A549 (cell line): ENCODE data around the gene KIRREL2.

Source experiments
- BHLHE40 ChIP-seq: IDR thresholded peaks from 2 replicates; pipeline ENCODE4 v1.6.1; 2012; ENCODE audit warnings: low read depth, low read length, inconsistent platforms
- CEBPB ChIP-seq, 2 experiments: fragments of >200 bp in 1 of 2; sonication (Bioruptor Twin) in 1 of 2; formaldehyde crosslinking in 1 of 2; IDR thresholded peaks; 2 replicates each; pipeline ENCODE4 v1.6.1; 2012 to 2016
- CHD4 ChIP-seq: fragments of 200-600 bp; sonication (generic); IDR thresholded peaks from 2 replicates; pipeline ENCODE4 v1.6.1; 2016; ENCODE audit warnings: antibody characterized with exemption, mild to moderate bottlenecking, borderline replicate concordance
- EP300 ChIP-seq, 2 experiments: fragments of >200 bp; sonication (Bioruptor Twin); formaldehyde crosslinking; IDR thresholded peaks; 2 replicates in 1 of 2; 3 replicates in 1 of 2; pipeline ENCODE4 v1.6.1; 2016 to 2017
- HDAC2 ChIP-seq: fragments of 200-600 bp; sonication (generic); IDR thresholded peaks from 2 replicates; pipeline ENCODE4 v1.6.1; 2016
- HEYL ChIP-seq: fragments of 250-450 bp; sonication (Bioruptor Pico); IDR thresholded peaks from 2 replicates; pipeline ENCODE4 v1.8.0; 2021; ENCODE audit warnings: mild to moderate bottlenecking, moderate library complexity
- JUNB ChIP-seq: fragments of >200 bp; sonication (Bioruptor Twin); formaldehyde crosslinking; IDR thresholded peaks from 2 replicates; pipeline ENCODE4 v1.6.1; 2016
- MYC ChIP-seq: IDR thresholded peaks from 2 replicates; pipeline ENCODE4 v1.6.1; 2012; ENCODE audit warnings: mild to moderate bottlenecking, inconsistent platforms, low read length, improper control_type of control experiment, borderline replicate concordance
- POLR2A ChIP-seq: IDR thresholded peaks from 2 replicates; pipeline ENCODE4 v1.6.1; 2012; ENCODE audit warnings: mild to moderate bottlenecking, low read length
- SMC3 ChIP-seq: fragments of >200 bp; sonication (Bioruptor Twin); formaldehyde crosslinking; IDR thresholded peaks from 3 replicates; pipeline ENCODE4 v1.6.1; 2018; ENCODE audit warnings: inconsistent platforms
- TF ChIP-seq, protein P1 (sequence below): fragments of >200 bp; sonication (Bioruptor Twin); formaldehyde crosslinking; IDR thresholded peaks from 3 replicates; pipeline ENCODE4 v1.5.1; 2016
- TF ChIP-seq, protein P2 (sequence below): fragments of 250-450 bp; sonication (Bioruptor Pico); IDR thresholded peaks from 2 replicates; pipeline ENCODE4 v1.5.0; 2021; ENCODE audit warnings: mild to moderate bottlenecking, moderate library complexity, borderline replicate concordance
- TF ChIP-seq, protein P3 (sequence below): IDR thresholded peaks from 2 replicates; pipeline ENCODE4 v1.6.1; 2012
- TF ChIP-seq, protein P4 (sequence below): fragments of 450-650 bp; IDR thresholded peaks from 2 replicates; pipeline ENCODE4 v1.6.1; 2014; ENCODE audit warnings: antibody characterized with exemption

DNA sequence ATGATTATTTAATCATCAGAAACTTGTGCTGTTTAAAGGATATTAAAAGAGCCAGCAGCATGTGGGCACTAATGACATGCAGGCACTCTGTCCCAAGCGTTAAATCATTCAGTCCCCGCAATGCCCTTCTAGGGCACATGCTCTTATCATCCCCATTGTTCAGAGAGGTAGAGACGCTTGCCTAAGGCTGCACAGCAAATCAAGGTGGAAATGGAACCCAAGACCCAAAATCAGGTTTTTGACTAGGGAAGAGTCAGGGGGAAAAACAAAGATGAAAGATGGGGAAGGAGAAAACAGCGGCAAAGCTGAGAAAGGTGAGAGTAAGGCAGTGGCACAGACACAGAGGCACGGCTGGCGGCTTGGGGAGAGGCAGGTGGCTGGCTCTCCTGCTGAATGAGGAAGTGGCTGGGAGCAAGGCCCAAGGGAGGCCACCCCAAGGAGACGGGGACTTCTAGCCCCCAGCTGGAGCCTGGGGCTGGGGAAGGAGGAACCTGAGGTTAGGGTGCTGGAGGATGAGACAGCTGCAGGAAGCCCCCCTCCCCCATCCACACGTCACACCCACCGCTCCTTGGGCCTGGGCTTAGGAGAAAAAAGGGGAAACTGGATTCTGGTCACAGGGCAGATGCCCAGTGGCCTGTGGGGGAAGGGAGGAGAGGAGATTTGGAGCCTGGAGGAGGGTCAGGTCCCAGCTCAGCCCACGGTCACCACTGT is 52.4 kb downstream of the KIRREL2 start:
- TF ChIP-seq, protein P1, sequence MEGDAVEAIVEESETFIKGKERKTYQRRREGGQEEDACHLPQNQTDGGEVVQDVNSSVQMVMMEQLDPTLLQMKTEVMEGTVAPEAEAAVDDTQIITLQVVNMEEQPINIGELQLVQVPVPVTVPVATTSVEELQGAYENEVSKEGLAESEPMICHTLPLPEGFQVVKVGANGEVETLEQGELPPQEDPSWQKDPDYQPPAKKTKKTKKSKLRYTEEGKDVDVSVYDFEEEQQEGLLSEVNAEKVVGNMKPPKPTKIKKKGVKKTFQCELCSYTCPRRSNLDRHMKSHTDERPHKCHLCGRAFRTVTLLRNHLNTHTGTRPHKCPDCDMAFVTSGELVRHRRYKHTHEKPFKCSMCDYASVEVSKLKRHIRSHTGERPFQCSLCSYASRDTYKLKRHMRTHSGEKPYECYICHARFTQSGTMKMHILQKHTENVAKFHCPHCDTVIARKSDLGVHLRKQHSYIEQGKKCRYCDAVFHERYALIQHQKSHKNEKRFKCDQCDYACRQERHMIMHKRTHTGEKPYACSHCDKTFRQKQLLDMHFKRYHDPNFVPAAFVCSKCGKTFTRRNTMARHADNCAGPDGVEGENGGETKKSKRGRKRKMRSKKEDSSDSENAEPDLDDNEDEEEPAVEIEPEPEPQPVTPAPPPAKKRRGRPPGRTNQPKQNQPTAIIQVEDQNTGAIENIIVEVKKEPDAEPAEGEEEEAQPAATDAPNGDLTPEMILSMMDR = no peak
- TF ChIP-seq CEBPB (IDR thresholded peaks at IDR 0.05) (no peak), SMC3 (no peak), JUNB (no peak), EP300 (IDR thresholded peaks at IDR 0.05) (no peak), HDAC2 (no peak), HEYL (no peak), MYC (no peak), CHD4 (no peak), POLR2A (no peak), BHLHE40 (no peak)
- TF ChIP-seq, protein P2, sequence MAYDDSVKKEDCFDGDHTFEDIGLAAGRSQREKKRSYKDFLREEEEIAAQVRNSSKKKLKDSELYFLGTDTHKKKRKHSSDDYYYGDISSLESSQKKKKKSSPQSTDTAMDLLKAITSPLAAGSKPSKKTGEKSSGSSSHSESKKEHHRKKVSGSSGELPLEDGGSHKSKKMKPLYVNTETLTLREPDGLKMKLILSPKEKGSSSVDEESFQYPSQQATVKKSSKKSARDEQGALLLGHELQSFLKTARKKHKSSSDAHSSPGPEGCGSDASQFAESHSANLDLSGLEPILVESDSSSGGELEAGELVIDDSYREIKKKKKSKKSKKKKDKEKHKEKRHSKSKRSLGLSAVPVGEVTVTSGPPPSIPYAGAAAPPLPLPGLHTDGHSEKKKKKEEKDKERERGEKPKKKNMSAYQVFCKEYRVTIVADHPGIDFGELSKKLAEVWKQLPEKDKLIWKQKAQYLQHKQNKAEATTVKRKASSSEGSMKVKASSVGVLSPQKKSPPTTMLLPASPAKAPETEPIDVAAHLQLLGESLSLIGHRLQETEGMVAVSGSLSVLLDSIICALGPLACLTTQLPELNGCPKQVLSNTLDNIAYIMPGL (CRISPR knock-in tag) = no peak
- TF ChIP-seq, protein P3, sequence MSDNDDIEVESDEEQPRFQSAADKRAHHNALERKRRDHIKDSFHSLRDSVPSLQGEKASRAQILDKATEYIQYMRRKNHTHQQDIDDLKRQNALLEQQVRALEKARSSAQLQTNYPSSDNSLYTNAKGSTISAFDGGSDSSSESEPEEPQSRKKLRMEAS = 0 out of 2 replicates have a peak, but pooled peaks have one; percentile 26
- TF ChIP-seq, protein P4, sequence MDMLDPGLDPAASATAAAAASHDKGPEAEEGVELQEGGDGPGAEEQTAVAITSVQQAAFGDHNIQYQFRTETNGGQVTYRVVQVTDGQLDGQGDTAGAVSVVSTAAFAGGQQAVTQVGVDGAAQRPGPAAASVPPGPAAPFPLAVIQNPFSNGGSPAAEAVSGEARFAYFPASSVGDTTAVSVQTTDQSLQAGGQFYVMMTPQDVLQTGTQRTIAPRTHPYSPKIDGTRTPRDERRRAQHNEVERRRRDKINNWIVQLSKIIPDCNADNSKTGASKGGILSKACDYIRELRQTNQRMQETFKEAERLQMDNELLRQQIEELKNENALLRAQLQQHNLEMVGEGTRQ = no peak
